CD4-positive, alpha-beta T cell treated with Interferon gamma for 1 hour (primary cell): ENCODE data around the gene UGT1A9.

ENCODE experiments used
- DNase-seq: peaks from one replicate; pipeline ENCODE4 v3.0.0-alpha.2; 2020

The UGT1A9 gene

GRCh38 chr2:233819884-233820773, 148.4 kb downstream of the UGT1A9 start:
- DNase-seq = no peak

DNA sequence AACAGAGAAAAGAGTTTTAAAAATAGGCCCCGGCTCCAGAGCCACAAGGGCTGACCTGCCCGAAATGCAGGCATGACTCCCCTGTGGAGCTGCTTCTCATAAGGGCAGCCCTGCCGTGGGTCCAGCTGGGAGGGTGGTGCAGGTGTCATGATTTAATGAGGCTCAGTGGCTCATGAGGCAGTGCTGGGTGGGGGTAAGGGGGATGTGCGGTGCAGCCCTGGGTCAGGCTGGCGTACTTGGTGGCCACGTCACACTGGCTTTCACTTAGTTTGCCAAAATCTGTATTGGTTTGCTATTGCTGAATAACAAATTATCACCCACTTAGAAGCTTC, 149.0 kb downstream of the UGT1A9 start:
- no peak for DNase-seq

GRCh38 chr2:233821196-233821595, 149.5 kb downstream of the UGT1A9 start:
- DNase-seq = no peak

DNA sequence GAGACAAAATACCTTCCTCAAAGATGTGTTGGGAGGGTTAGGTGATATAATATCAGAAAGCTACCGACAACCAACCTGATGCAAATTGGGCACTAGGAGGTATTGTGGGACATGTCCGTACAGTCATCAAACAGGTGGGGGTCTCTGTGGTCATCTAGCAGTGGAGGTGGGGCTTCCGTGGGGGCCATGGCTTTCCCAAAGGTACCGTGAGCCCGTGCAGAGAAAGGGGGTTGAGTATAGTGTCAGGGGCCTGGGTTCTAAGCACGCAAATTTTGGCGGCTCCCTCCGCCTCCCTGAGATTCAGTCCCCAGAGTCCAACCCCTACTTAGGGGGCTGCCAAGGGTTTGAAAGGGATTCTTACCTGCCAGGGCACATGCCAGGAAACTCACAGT, 150.0 kb downstream of the UGT1A9 start:
- DNase-seq = no peak

GRCh38 chr2:233822101-233822771, 150.5 kb downstream of the UGT1A9 start:
- no peak for DNase-seq
